SK-N-SH (cell line): Measurements from ENCODE around the gene ARL4A. TPM values are rescaled to one million over a fixed set of nuclear protein-coding genes. Genes with fewer than 3 reads are reported as not detected.
"Not testable (repeated sequence)": the region's sequence is repeated elsewhere in the genome, so short reads cannot be mapped to it uniquely, and the experiment has no call there.

Experiments
- CTCF ChIA-PET: fragments of 300-600, 350-600 bp; formaldehyde crosslinking; extraction: SDS; loops from one replicate; lab custom pipeline; 2021; lab: Yijun Ruan, JAX
- POLR2A ChIA-PET: fragments of 350-600 bp; sonication (Branson Sonifier 250); formaldehyde crosslinking; extraction: SDS; loops from one replicate; lab custom pipeline; 2020; ENCODE audit warnings: antibody characterized with exemption, inconsistent platforms; lab: Yijun Ruan, JAX
- DNase-seq: peaks from one replicate; pipeline ENCODE4 v3.0.0; 2012
- H2AFZ ChIP-seq: fragments of 200-600 bp; sonication (generic); 2 replicates; pipeline ENCODE4 v1.8.1; 2016; ENCODE audit warnings: antibody characterized with exemption, mild to moderate bottlenecking, low read depth
- H3F3A ChIP-seq: fragments of 200-600 bp; sonication (generic); replicated peaks from 2 replicates; pipeline ENCODE3; 2016; ENCODE audit warnings: antibody characterized with exemption, mild to moderate bottlenecking; ENCODE audit not compliant: insufficient read depth
- H3K27ac ChIP-seq, 2 experiments: fragments of 200-500 bp in 1 of 2; fragments of 200-600 bp in 1 of 2; sonication (Bioruptor generic) in 1 of 2; sonication (generic), shearing (Covaris generic) in 1 of 2; 2 replicates each; pipeline versions ENCODE4 v1.5.1 to v1.6.1; 2014 to 2016; ENCODE audit warnings: low read depth in 2 of 2, inconsistent platforms in 1 of 2, low read length in 1 of 2, mild to moderate bottlenecking in 1 of 2, mixed read lengths in 1 of 2
- H3K27me3 ChIP-seq: fragments of 200-600 bp; sonication (generic), shearing (Covaris generic); 2 replicates; pipeline ENCODE4 v1.6.1; 2016; ENCODE audit warnings: mixed run types; ENCODE audit not compliant: insufficient read depth
- H3K36me3 ChIP-seq, 2 experiments: fragments of 200-500 bp in 1 of 2; fragments of 200-600 bp in 1 of 2; sonication (Bioruptor generic) in 1 of 2; sonication (generic) in 1 of 2; replicated peaks in 1 of 2; 2 replicates each; pipeline versions ENCODE3 to v1.5.1; 2014 to 2016; ENCODE audit warnings: low read length in 1 of 2, mild to moderate bottlenecking in 1 of 2; ENCODE audit not compliant: insufficient read depth in 2 of 2, control insufficient read depth in 1 of 2
- H3K4me1 ChIP-seq, 2 experiments: fragments of 200-500 bp in 1 of 2; fragments of 200-600 bp in 1 of 2; sonication (Bioruptor generic) in 1 of 2; sonication (generic), shearing (Covaris generic) in 1 of 2; 2 replicates each; pipeline versions ENCODE4 v1.5.1 to v1.6.1; 2014 to 2016; ENCODE audit warnings: low read depth in 1 of 2, low read length in 1 of 2, mixed run types in 1 of 2; ENCODE audit not compliant: insufficient read depth in 2 of 2, control insufficient read depth in 1 of 2
- H3K4me2 ChIP-seq: fragments of 200-600 bp; sonication (generic), shearing (Covaris generic); 2 replicates; pipeline ENCODE4 v1.6.1; 2017; ENCODE audit warnings: mixed run types
- H3K4me3 ChIP-seq, 2 experiments: fragments of 200-500 bp in 1 of 2; fragments of 200-600 bp in 1 of 2; sonication (Bioruptor generic) in 1 of 2; sonication (generic), shearing (Covaris generic) in 1 of 2; 2 replicates each; pipeline versions ENCODE4 v1.5.1 to v1.8.1; 2014 to 2016; ENCODE audit warnings: low read depth in 2 of 2, inconsistent platforms in 1 of 2, low read length in 1 of 2, mild to moderate bottlenecking in 1 of 2, mixed read lengths in 1 of 2, moderate library complexity in 1 of 2
- H3K79me2 ChIP-seq: fragments of 200-600 bp; sonication (generic); 2 replicates; pipeline ENCODE4 v1.8.1; 2017; ENCODE audit warnings: mild to moderate bottlenecking; ENCODE audit not compliant: insufficient read depth
- H3K9ac ChIP-seq: fragments of 200-600 bp; sonication (generic); 2 replicates; pipeline ENCODE4 v1.6.1; 2017; ENCODE audit warnings: mixed run types
- H3K9me2 ChIP-seq: fragments of 200-600 bp; sonication (generic); 2 replicates; pipeline ENCODE4 v1.6.1; 2017; ENCODE audit warnings: mixed run types
- H3K9me3 ChIP-seq: fragments of 200-600 bp; sonication (generic); 2 replicates; pipeline ENCODE4 v1.6.1; 2017; ENCODE audit warnings: mixed run types, mild to moderate bottlenecking, moderate library complexity
- H4K20me1 ChIP-seq: fragments of 200-600 bp; sonication (generic); 2 replicates; pipeline ENCODE4 v1.6.1; 2017; ENCODE audit warnings: mild to moderate bottlenecking, mixed run types; ENCODE audit not compliant: insufficient read depth
- EP300 ChIP-seq, 2 experiments: IDR thresholded peaks; 2 replicates each; pipeline versions ENCODE4 v1.4.0 to v1.6.1; 2012; ENCODE audit warnings: borderline replicate concordance in 1 of 2, low read depth in 1 of 2, low read length in 1 of 2
- FOSL2 ChIP-seq: IDR thresholded peaks from 2 replicates; pipeline ENCODE4 v1.4.0; 2012; ENCODE audit warnings: low read depth, mild to moderate bottlenecking, moderate library complexity, borderline replicate concordance
- FOXM1 ChIP-seq: IDR thresholded peaks from 2 replicates; pipeline ENCODE4 v1.4.0; 2012; ENCODE audit warnings: low read depth, mild to moderate bottlenecking
- JUND ChIP-seq: IDR thresholded peaks from 2 replicates; pipeline ENCODE4 v1.4.0; 2012
- MEF2A ChIP-seq: IDR thresholded peaks from 2 replicates; pipeline ENCODE4 v1.4.0; 2012; ENCODE audit warnings: low read depth, borderline replicate concordance
- NFIC ChIP-seq: IDR thresholded peaks from 2 replicates; pipeline ENCODE4 v1.4.0; 2012; ENCODE audit warnings: borderline replicate concordance
- POLR2AphosphoS5 ChIP-seq: IDR thresholded peaks from 2 replicates; pipeline ENCODE4 v1.6.1; 2012; ENCODE audit warnings: low read depth, low read length
- RXRA ChIP-seq: IDR thresholded peaks from 2 replicates; pipeline ENCODE4 v1.4.0; 2012; ENCODE audit warnings: low read depth, mild to moderate bottlenecking, borderline replicate concordance
- SIN3A ChIP-seq: IDR thresholded peaks from 2 replicates; pipeline ENCODE4 v1.6.1; 2012; ENCODE audit warnings: low read depth, mild to moderate bottlenecking, low read length, moderate library complexity, borderline replicate concordance
- TCF12 ChIP-seq: IDR thresholded peaks from 2 replicates; pipeline ENCODE4 v1.4.0; 2012
- TEAD4 ChIP-seq: IDR thresholded peaks from 2 replicates; pipeline ENCODE4 v1.4.0; 2012; ENCODE audit warnings: mild to moderate bottlenecking, borderline replicate concordance; ENCODE audit not compliant: insufficient read depth
- WGBS: methylation state at CpG from one replicate; pipeline ENCODE4 v1.1.6; 2017; ENCODE audit warnings: low lambda C conversion rate; 5-methylcytosine and 5-hydroxymethylcytosine counted together
- polyA plus RNA-seq, 3 experiments: library from polyadenylated mRNA; depleted of rRNA; stranded (reverse); fragments of >200 nt; gene quantifications; 2 replicates each; pipeline ENCODE4 v1.2.3, GENCODE V29; 2012
- TF ChIP-seq, protein P1 (sequence below): IDR thresholded peaks from 2 replicates; pipeline ENCODE4; 2012
- TF ChIP-seq, protein P2 (sequence below): IDR thresholded peaks from 2 replicates; pipeline ENCODE4 v1.4.0; 2012; ENCODE audit warnings: low read depth
- TF ChIP-seq, protein P3 (sequence below): IDR thresholded peaks from 2 replicates; pipeline ENCODE4 v1.4.0; 2012; ENCODE audit warnings: low read depth, borderline replicate concordance

Gene ARL4A
- polyA plus RNA-seq, 1 of the 3 experiments (the other 2 are of a cell fraction) = 5.5 TPM

DNA sequence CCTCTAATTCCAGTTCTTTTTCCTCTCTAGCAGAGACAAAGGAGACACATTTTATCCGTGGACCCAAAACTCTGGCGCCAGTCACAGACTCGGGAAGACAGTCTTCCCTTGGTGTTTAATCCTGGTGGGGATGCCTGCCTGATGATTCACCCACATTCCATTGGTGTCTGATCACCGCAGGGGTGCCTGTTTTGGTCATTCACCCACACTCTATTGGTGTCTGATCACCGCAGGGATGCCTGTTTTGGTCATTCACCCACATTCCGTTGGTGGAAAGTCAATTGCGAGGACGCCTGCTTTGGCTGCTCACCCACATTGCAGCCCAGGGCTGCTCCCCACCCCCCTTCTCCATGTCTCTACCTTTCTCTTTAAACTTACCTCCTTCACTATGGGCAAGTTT, 27.0 kb upstream of the ARL4A start:
- CTCF ChIA-PET = not testable (repeated sequence)
- peak overlapping the region in 1 of 2 experiments; percentile 77; a peak in 2 of 4 replicates for H3K27ac ChIP-seq

DNA sequence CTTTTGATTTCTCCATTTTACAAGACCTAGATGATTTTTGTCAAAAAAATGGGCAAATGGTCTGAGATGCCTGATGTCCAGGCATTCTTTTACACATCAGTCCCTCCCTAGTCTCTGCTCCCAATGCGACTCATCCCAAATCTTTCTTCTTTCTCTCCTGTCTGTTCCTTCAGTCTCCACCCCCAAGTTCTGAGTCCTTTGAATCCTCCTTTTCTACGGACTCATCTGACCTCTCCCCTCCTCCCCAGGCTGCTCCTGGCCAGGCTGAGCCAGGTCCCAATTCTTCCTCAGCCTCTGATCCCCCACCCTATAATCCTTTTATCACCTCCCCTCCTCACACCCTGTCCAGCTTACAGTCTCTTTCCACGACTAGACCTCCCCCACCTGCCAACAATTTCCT, 26.4 kb upstream of the ARL4A start:
- H3K4me2 ChIP-seq = peak overlapping the region; percentile 71
- H3K36me3 ChIP-seq, H3K9me2 ChIP-seq, H3K9me3 ChIP-seq, H3K27me3 ChIP-seq, DNase-seq, H3F3A ChIP-seq, H3K79me2 ChIP-seq, H3K4me3 ChIP-seq, CTCF ChIA-PET, POLR2A ChIA-PET, H4K20me1 ChIP-seq: not testable (repeated sequence)
- H3K27ac ChIP-seq = peak overlapping the region in 1 of 2 experiments; percentile 77; a peak in 2 of 4 replicates
- 39% methylated on average over 3 of the region's 3 CpGs for WGBS
- H3K9ac ChIP-seq = peak overlapping the region; percentile 57
- H2AFZ ChIP-seq = peak overlapping the region; percentile 81
- TF ChIP-seq RXRA = 0 out of 2 replicates have a peak, but pooled peaks have one; percentile 5
- H3K4me1 ChIP-seq = peaks cover 0 to 14% of the 10 kb centered on the region in 2 experiments; a peak in 2 of 4 replicates

More for the DNA sequence above, 27.0 kb upstream of the ARL4A start:
- H3K27me3 ChIP-seq, DNase-seq, POLR2A ChIA-PET, H3K9me2 ChIP-seq, H4K20me1 ChIP-seq, H3K36me3 ChIP-seq, H3K4me3 ChIP-seq, H3K9me3 ChIP-seq, H3K79me2 ChIP-seq: not testable (repeated sequence)
- Histone ChIP-seq H3F3A (peaks cover 15% of the 10 kb centered on the region), H2AFZ (peak overlapping the region; percentile 81), H3K4me2 (peak overlapping the region; percentile 71), H3K9ac (peak overlapping the region; percentile 57; the same call in 1 of the 2 replicates), H3K4me1 (peaks cover 0 to 14% of the 10 kb centered on the region in 2 experiments; a peak in 2 of 4 replicates)
- WGBS = 8% methylated on average over 8 of the region's 8 CpGs
- TF ChIP-seq NFIC (peak; percentile 89), RXRA (peak; percentile 56; the same call in 1 of the 2 replicates), FOSL2 (peak; percentile 97), EP300 (IDR thresholded peaks at IDR 0.05; ENCODE audit: borderline replicate concordance in 1 of 2, low read depth in 1 of 2, low read length in 1 of 2) (peak in 1 of 2 experiments; percentile 96; a peak in 2 of 4 replicates), TEAD4 (peak; percentile 98), POLR2AphosphoS5 (peak; percentile 56; the same call in 1 of the 2 replicates), SIN3A (0 out of 2 replicates have a peak, but pooled peaks have one; percentile 27), MEF2A (0 out of 2 replicates have a peak, but pooled peaks have one; percentile 48), TCF12 (peak; percentile 90), FOXM1 (peak; percentile 84), JUND (peak; percentile 98)
- TF ChIP-seq, protein P1, sequence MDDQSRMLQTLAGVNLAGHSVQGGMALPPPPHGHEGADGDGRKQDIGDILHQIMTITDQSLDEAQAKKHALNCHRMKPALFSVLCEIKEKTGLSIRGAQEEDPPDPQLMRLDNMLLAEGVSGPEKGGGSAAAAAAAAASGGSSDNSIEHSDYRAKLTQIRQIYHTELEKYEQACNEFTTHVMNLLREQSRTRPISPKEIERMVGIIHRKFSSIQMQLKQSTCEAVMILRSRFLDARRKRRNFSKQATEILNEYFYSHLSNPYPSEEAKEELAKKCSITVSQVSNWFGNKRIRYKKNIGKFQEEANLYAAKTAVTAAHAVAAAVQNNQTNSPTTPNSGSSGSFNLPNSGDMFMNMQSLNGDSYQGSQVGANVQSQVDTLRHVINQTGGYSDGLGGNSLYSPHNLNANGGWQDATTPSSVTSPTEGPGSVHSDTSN = peak; percentile 77
- TF ChIP-seq, protein P2, sequence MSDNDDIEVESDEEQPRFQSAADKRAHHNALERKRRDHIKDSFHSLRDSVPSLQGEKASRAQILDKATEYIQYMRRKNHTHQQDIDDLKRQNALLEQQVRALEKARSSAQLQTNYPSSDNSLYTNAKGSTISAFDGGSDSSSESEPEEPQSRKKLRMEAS = peak; percentile 58; the same call in 1 of the 2 replicates
- TF ChIP-seq, protein P3, sequence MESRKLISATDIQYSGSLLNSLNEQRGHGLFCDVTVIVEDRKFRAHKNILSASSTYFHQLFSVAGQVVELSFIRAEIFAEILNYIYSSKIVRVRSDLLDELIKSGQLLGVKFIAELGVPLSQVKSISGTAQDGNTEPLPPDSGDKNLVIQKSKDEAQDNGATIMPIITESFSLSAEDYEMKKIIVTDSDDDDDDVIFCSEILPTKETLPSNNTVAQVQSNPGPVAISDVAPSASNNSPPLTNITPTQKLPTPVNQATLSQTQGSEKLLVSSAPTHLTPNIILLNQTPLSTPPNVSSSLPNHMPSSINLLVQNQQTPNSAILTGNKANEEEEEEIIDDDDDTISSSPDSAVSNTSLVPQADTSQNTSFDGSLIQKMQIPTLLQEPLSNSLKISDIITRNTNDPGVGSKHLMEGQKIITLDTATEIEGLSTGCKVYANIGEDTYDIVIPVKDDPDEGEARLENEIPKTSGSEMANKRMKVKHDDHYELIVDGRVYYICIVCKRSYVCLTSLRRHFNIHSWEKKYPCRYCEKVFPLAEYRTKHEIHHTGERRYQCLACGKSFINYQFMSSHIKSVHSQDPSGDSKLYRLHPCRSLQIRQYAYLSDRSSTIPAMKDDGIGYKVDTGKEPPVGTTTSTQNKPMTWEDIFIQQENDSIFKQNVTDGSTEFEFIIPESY = 0 out of 2 replicates have a peak, but pooled peaks have one; percentile 46
